IMR-90 (cell line): ENCODE data around the gene TECPR2. TPM values are rescaled to one million over a fixed set of nuclear protein-coding genes. Genes with fewer than 3 reads are reported as not detected.

Experiments used
- ATAC-seq: fragments of 200-7000 bp; cut with Tn5 transposase; 2 replicates; pipeline ENCODE4 v1.9.1; 2020; ENCODE audit warnings: low read depth, mild to moderate bottlenecking, moderate library complexity
- BruUV-seq: library from RNA; stranded (reverse); fragments of 400-500 nt; replicated peaks from 2 replicates; lab custom pipeline; 2021; lab: Mats Ljungman, UMichigan
- CTCF ChIA-PET: fragments of 300-600 bp; formaldehyde crosslinking; extraction: SDS; loops from one replicate; lab custom pipeline; 2021; ENCODE audit warnings: antibody characterized with exemption; lab: Yijun Ruan, JAX
- POLR2A ChIA-PET: fragments of 300-600 bp; sonication (Branson Sonifier 250); formaldehyde crosslinking; loops from one replicate; lab custom pipeline; 2022; ENCODE audit warnings: antibody characterized with exemption; ENCODE audit not compliant: unreplicated experiment; lab: Charles Lee
- DNase-seq: peaks from one replicate; pipeline ENCODE4 v3.0.0; 2013
- H2AFZ ChIP-seq: replicated peaks from 2 replicates; pipeline ENCODE3; 2013; ENCODE audit warnings: low read length, mild to moderate bottlenecking; ENCODE audit not compliant: poor library complexity
- H2AK5ac ChIP-seq: 2 replicates; pipeline ENCODE4 v1.6.1; 2013; ENCODE audit warnings: low read depth, low read length, inconsistent platforms
- H2AK9ac ChIP-seq: replicated peaks from 2 replicates; pipeline ENCODE3; 2013; ENCODE audit warnings: mild to moderate bottlenecking, low read depth, low read length, moderate library complexity; ENCODE audit not compliant: poor library complexity
- H2BK120ac ChIP-seq: 2 replicates; pipeline ENCODE4 v1.6.1; 2013; ENCODE audit warnings: low read depth, low read length, inconsistent platforms
- H2BK15ac ChIP-seq: 3 replicates; pipeline ENCODE4 v1.6.1; 2013; ENCODE audit warnings: low read depth, low read length, inconsistent platforms
- H2BK20ac ChIP-seq: 2 replicates; pipeline ENCODE4 v1.6.1; 2013; ENCODE audit warnings: low read depth, mild to moderate bottlenecking, inconsistent platforms, low read length, moderate library complexity
- H2BK5ac ChIP-seq: 2 replicates; pipeline ENCODE4 v1.6.1; 2013; ENCODE audit warnings: mild to moderate bottlenecking, low read depth, low read length, inconsistent platforms; ENCODE audit not compliant: poor library complexity, severe bottlenecking
- H3K14ac ChIP-seq: replicated peaks from 2 replicates; pipeline ENCODE4 v1.6.1; 2013; ENCODE audit warnings: low read depth, low read length, inconsistent platforms
- H3K18ac ChIP-seq: 2 replicates; pipeline ENCODE4 v1.6.1; 2013; ENCODE audit warnings: low read depth, low read length, control low read depth
- H3K23ac ChIP-seq: 2 replicates; pipeline ENCODE4 v1.6.1; 2013; ENCODE audit warnings: low read depth, low read length, inconsistent platforms
- H3K27ac ChIP-seq: 2 replicates; pipeline ENCODE4 v1.5.1; 2013; ENCODE audit warnings: mild to moderate bottlenecking, control low read depth, low read length; ENCODE audit not compliant: insufficient read depth
- H3K27me3 ChIP-seq: 2 replicates; pipeline ENCODE4 v1.6.1; 2013; ENCODE audit warnings: low read length; ENCODE audit not compliant: control insufficient read depth, insufficient read depth
- H3K36me3 ChIP-seq: 2 replicates; pipeline ENCODE4 v1.6.1; 2013; ENCODE audit warnings: low read length, mixed read lengths; ENCODE audit not compliant: control insufficient read depth, insufficient read depth
- H3K4ac ChIP-seq: 2 replicates; pipeline ENCODE4 v1.6.1; 2013; ENCODE audit warnings: low read depth, low read length, inconsistent platforms
- H3K4me1 ChIP-seq: 2 replicates; pipeline ENCODE4 v1.6.1; 2013; ENCODE audit warnings: low read length, mixed read lengths; ENCODE audit not compliant: control insufficient read depth, insufficient read depth
- H3K4me2 ChIP-seq: 2 replicates; pipeline ENCODE4 v1.6.1; 2013; ENCODE audit warnings: low read depth, mild to moderate bottlenecking, control low read depth, low read length, moderate library complexity
- H3K4me3 ChIP-seq: 2 replicates; pipeline ENCODE4 v1.5.1; 2013; ENCODE audit warnings: low read depth, mild to moderate bottlenecking, control low read depth, low read length, moderate library complexity; ENCODE audit not compliant: insufficient read depth
- H3K56ac ChIP-seq: 2 replicates; pipeline ENCODE4 v1.6.1; 2013; ENCODE audit warnings: low read length, inconsistent platforms; ENCODE audit not compliant: insufficient read depth; ENCODE audit errors: extremely low read depth
- H3K79me1 ChIP-seq, 2 experiments: 2 replicates each; pipeline ENCODE4 v1.6.1; 2013; ENCODE audit warnings: low read length in 2 of 2, inconsistent platforms in 1 of 2, low read depth in 1 of 2
- H3K9ac ChIP-seq: 2 replicates; pipeline ENCODE4 v1.6.1; 2013; ENCODE audit warnings: low read depth, low read length, control low read depth
- H3K9me1 ChIP-seq: 2 replicates; pipeline ENCODE4 v1.6.1; 2013; ENCODE audit warnings: low read length, inconsistent platforms; ENCODE audit not compliant: insufficient read depth
- H3K9me3 ChIP-seq: 2 replicates; pipeline ENCODE4 v1.6.1; 2013; ENCODE audit warnings: low read length; ENCODE audit not compliant: control insufficient read depth, insufficient read depth
- H4K20me1 ChIP-seq: 2 replicates; pipeline ENCODE4 v1.6.1; 2013; ENCODE audit warnings: low read length, inconsistent platforms; ENCODE audit not compliant: insufficient read depth
- H4K5ac ChIP-seq: 2 replicates; pipeline ENCODE4 v1.6.1; 2013; ENCODE audit warnings: mild to moderate bottlenecking, low read depth, low read length, control low read depth
- H4K8ac ChIP-seq, 2 experiments: 2 replicates each; pipeline ENCODE4 v1.6.1; 2013; ENCODE audit warnings: low read depth in 2 of 2, low read length in 2 of 2, control low read depth in 1 of 2, inconsistent platforms in 1 of 2
- H4K91ac ChIP-seq: 2 replicates; pipeline ENCODE4 v1.6.1; 2013; ENCODE audit warnings: low read depth, low read length, inconsistent platforms; ENCODE audit not compliant: insufficient read depth
- CHD1 ChIP-seq: IDR thresholded peaks from 2 replicates; pipeline ENCODE4 v1.6.1; 2012; ENCODE audit warnings: low read depth, low read length, improper control_type of control experiment
- FOS ChIP-seq: fragments of 150-350 bp; IDR thresholded peaks from 2 replicates; pipeline ENCODE4 v1.6.1; 2016; ENCODE audit warnings: low read depth, low read length
- MAFK ChIP-seq: IDR thresholded peaks from 2 replicates; pipeline ENCODE4 v1.6.1; 2012; ENCODE audit warnings: low read depth, low read length, improper control_type of control experiment
- MAZ ChIP-seq: IDR thresholded peaks from 2 replicates; pipeline ENCODE4 v1.6.1; 2012; ENCODE audit warnings: low read depth, mild to moderate bottlenecking, low read length, improper control_type of control experiment, moderate library complexity, borderline replicate concordance
- MXI1 ChIP-seq: IDR thresholded peaks from 2 replicates; pipeline ENCODE4 v1.6.1; 2012; ENCODE audit warnings: low read depth, mild to moderate bottlenecking, low read length, moderate library complexity, borderline replicate concordance
- NFE2L2 ChIP-seq: fragments of 150-350 bp; IDR thresholded peaks from 2 replicates; pipeline ENCODE4 v1.6.1; 2016; ENCODE audit warnings: low read depth, mild to moderate bottlenecking, low read length
- RCOR1 ChIP-seq: IDR thresholded peaks from 2 replicates; pipeline ENCODE4 v1.6.1; 2012; ENCODE audit warnings: mild to moderate bottlenecking, low read length, improper control_type of control experiment; ENCODE audit not compliant: insufficient replicate concordance
- RFX5 ChIP-seq: IDR thresholded peaks from 2 replicates; pipeline ENCODE4 v1.8.0; 2012; ENCODE audit warnings: low read depth, mild to moderate bottlenecking, low read length, moderate library complexity
- SMC3 ChIP-seq: fragments of 150-350 bp; IDR thresholded peaks from 2 replicates; pipeline ENCODE4 v1.6.1; 2016; ENCODE audit warnings: low read depth, mild to moderate bottlenecking, antibody characterized with exemption, low read length, moderate library complexity
- WGBS, 2 experiments: methylation state at CpG; one replicate each; pipeline versions ENCODE4 v1.1.5 to v1.1.7; 2013; ENCODE audit warnings: missing lambda C conversion rate in 2 of 2; ENCODE audit not compliant: insufficient read length in 1 of 2; ENCODE audit errors: extremely low coverage in 2 of 2; 5-methylcytosine and 5-hydroxymethylcytosine counted together
- dilution Hi-C: fragments of 300-500 bp; cut with HindIII; formaldehyde crosslinking; loops from one replicate; pipeline ENCODE4 v1.14.3; 2018; ENCODE audit warnings: low sequenced_read_pairs; ENCODE audit not compliant: unreplicated experiment
- in situ Hi-C: fragments of 300-500 bp; cut with MboI; formaldehyde crosslinking; loops from 3 replicates; pipeline ENCODE4 v1.14.3; 2019; ENCODE audit warnings: low sequenced_read_pairs, inconsistent platforms, mixed read lengths
- intact Hi-C: fragments of 100-400 bp; cut with micrococcal nuclease; formaldehyde crosslinking; loops from 2 replicates; pipeline ENCODE4 v1.10.0; 2022
- polyA plus RNA-seq, 3 experiments: library from polyadenylated mRNA; depleted of rRNA; stranded (reverse); fragments of >200 nt; gene quantifications; 2 replicates each; pipeline ENCODE4 v1.2.3, GENCODE V29; 2012; ENCODE audit warnings: low replicate concordance in 1 of 3
- total RNA-seq: library from RNA; depleted of rRNA; stranded (reverse); fragments of >200 nt; gene quantifications from 2 replicates; pipeline ENCODE4 v1.2.3, GENCODE V29; 2012
- TF ChIP-seq, protein P1 (sequence below): fragments of 150-350 bp; IDR thresholded peaks from 2 replicates; pipeline ENCODE4 v1.6.1; 2016; ENCODE audit warnings: low read depth, mild to moderate bottlenecking, low read length, moderate library complexity, borderline replicate concordance

The TECPR2 gene
- total and polyA plus RNA-seq, 2 of the 4 experiments (the other 2 are of a cell fraction) = 9.5 to 11.7 TPM

DNA sequence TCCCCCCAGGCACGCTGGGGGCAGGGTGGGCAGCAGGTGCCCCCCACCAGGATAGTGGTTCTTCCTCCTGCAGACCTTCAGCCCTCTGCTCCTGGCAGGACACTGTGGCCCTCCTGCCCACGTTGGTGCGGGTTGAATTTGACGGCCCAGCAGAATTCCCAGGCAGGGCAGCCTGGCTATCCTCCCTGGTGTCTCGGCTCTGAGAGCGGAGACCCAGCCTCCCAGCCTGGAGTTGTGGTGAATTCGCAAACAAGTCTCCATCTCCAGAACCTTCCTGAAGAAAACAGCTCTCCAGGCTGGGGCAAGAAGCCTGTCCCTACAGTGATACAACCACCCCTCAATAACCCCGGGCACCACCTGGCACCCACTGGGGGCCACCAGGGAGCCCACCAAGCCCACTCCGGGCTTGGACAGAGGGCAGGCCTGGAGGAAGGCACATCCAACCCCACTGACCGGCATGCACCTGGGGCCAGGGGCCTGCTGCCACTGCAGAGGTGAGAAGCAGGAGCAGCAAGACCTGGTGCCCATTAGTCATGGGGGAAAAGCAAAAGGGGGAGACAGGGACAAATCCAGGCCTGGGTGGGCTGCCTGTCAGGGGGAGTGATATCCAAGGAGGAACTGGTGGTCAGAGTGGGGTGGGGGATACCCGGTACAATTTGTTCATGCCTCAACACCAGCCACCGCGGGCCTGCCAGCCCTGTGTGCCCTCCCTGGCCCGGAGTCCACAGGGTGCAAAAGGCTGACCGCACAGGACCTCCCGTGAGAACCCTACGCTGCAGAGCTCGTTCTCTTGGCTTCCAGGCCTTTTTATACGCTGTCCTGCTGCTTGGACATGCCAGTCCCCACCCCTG is 143.3 kb downstream of the TECPR2 start:
- Histone ChIP-seq H4K8ac (no peak overlapping the region), H2BK5ac (no peak overlapping the region), H2BK20ac (no peak overlapping the region), H4K5ac (no peak overlapping the region), H2BK120ac (no peak overlapping the region), H2AK5ac (no peak overlapping the region), H3K56ac (no peak overlapping the region), H2BK15ac (no peak overlapping the region), H3K18ac (no peak overlapping the region), H3K4me2 (no peak overlapping the region), H4K91ac (no peak overlapping the region), H3K4ac (no peak overlapping the region), H3K14ac (no peak overlapping the region), H3K9me1 (peaks cover 6% of the 10 kb centered on the region; the same call in 1 of the 2 replicates), H3K27ac (no peak overlapping the region), H3K36me3 (peaks cover 13% of the 10 kb centered on the region), H3K4me1 (peaks cover 8% of the 10 kb centered on the region), H2AFZ (no peak overlapping the region), H3K9me3 (no peaks in the 10 kb centered on the region), H3K23ac (no peak overlapping the region), H4K20me1 (no peaks in the 10 kb centered on the region), H2AK9ac (peak overlapping the region; percentile 50), H3K27me3 (no peaks in the 10 kb centered on the region), H3K4me3 (no peak overlapping the region), H3K79me1 (peaks cover 11 to 16% of the 10 kb centered on the region in 2 experiments), H3K9ac (no peak overlapping the region)
- ATAC-seq (no peak), DNase-seq (no peak)
- no TSS peak for BruUV-seq
- intact Hi-C loops (no loop called here), in situ Hi-C loops (no loop called here), dilution Hi-C loops (no loop called here)
- TF ChIP-seq RFX5 (no peak), FOS (no peak), MAZ (no peak), RCOR1 (no peak), CHD1 (no peak), MAFK (no peak), NFE2L2 (no peak), SMC3 (no peak), MXI1 (no peak)
- TF ChIP-seq, protein P1, sequence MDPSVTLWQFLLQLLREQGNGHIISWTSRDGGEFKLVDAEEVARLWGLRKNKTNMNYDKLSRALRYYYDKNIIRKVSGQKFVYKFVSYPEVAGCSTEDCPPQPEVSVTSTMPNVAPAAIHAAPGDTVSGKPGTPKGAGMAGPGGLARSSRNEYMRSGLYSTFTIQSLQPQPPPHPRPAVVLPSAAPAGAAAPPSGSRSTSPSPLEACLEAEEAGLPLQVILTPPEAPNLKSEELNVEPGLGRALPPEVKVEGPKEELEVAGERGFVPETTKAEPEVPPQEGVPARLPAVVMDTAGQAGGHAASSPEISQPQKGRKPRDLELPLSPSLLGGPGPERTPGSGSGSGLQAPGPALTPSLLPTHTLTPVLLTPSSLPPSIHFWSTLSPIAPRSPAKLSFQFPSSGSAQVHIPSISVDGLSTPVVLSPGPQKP = no peak
- ChIA-PET POLR2A (no interaction called here), CTCF (no interaction called here)
- 94% methylated on average over 11 of the region's 19 CpGs; no CpG with 5 or more reads in 1 of the 2 experiments for WGBS, 2 experiments
